CD4-positive, alpha-beta T cell (primary cell): Measurements from ENCODE around the gene SETD1B. TPM values are rescaled to one million over a fixed set of nuclear protein-coding genes. Genes with fewer than 3 reads are reported as not detected.

Experiments used
- ATAC-seq: fragments of 200-7000 bp; cut with Tn5 transposase; one replicate; pipeline ENCODE4 v1.10.0; 2022; ENCODE audit warnings: mild to moderate bottlenecking; ENCODE audit not compliant: poor library complexity
- CTCF ChIA-PET: fragments of 350-600 bp; sonication (Branson Sonifier 250); formaldehyde crosslinking; loops from one replicate; lab custom pipeline; 2021; ENCODE audit warnings: antibody characterized with exemption, inconsistent platforms; lab: Charles Lee
- POLR2A ChIA-PET: fragments of 350-600 bp; sonication (Branson Sonifier 250); formaldehyde crosslinking; loops from one replicate; lab custom pipeline; 2021; ENCODE audit warnings: antibody characterized with exemption, inconsistent platforms; lab: Charles Lee
- DNase-seq, 14 experiments: peaks; one replicate each; pipeline ENCODE4 v3.0.0-alpha.2; 2013 to 2020; ENCODE audit warnings: mixed read lengths in 2 of 14
- H3K27ac ChIP-seq, 2 donors: one replicate each; pipeline versions ENCODE4 v1.5.1 to v1.7.0; 2013; ENCODE audit warnings: low read length in 2 of 2, low read depth in 1 of 2, mild to moderate bottlenecking in 1 of 2
- H3K27me3 ChIP-seq, 2 experiments: 1 replicate in 1 of 2; 2 replicates in 1 of 2; pipeline versions ENCODE4 v1.6.1 to v1.7.0; 2013; ENCODE audit warnings: low read length in 2 of 2, control low read depth in 1 of 2, mild to moderate bottlenecking in 1 of 2, moderate library complexity in 1 of 2; ENCODE audit not compliant: insufficient read depth in 2 of 2, control insufficient read depth in 1 of 2
- H3K36me3 ChIP-seq: one replicate; pipeline ENCODE4 v1.6.1; 2013; ENCODE audit warnings: low read length, control low read depth; ENCODE audit not compliant: insufficient read depth
- H3K4me1 ChIP-seq: one replicate; pipeline ENCODE4 v1.6.1; 2013; ENCODE audit warnings: low read length, control low read depth; ENCODE audit not compliant: insufficient read depth
- H3K4me3 ChIP-seq: one replicate; pipeline ENCODE4 v1.5.1; 2013; ENCODE audit warnings: mild to moderate bottlenecking, low read length, moderate library complexity
- H3K9me3 ChIP-seq, 2 experiments: 1 replicate in 1 of 2; 2 replicates in 1 of 2; pipeline versions ENCODE4 v1.6.1 to v1.7.0; 2013; ENCODE audit warnings: low read length in 2 of 2, mild to moderate bottlenecking in 2 of 2, control low read depth in 1 of 2, moderate library complexity in 1 of 2; ENCODE audit not compliant: control insufficient read depth in 1 of 2, insufficient read depth in 1 of 2
- H3K27ac Mint-ChIP-seq: one replicate; pipeline ENCODE4 v1.8.0; 2020; ENCODE audit warnings: mixed read lengths
- H3K27me3 Mint-ChIP-seq: one replicate; pipeline ENCODE4 v1.8.0; 2021; ENCODE audit warnings: mixed read lengths
- H3K36me3 Mint-ChIP-seq: one replicate; pipeline ENCODE4 v1.8.0; 2021; ENCODE audit warnings: low read depth, mixed read lengths
- H3K4me1 Mint-ChIP-seq: one replicate; pipeline ENCODE4 v1.8.0; 2021; ENCODE audit warnings: low read depth, mixed read lengths
- H3K4me3 Mint-ChIP-seq: one replicate; pipeline ENCODE4 v1.8.0; 2020; ENCODE audit warnings: mild to moderate bottlenecking, mixed read lengths
- H3K9me3 Mint-ChIP-seq: one replicate; pipeline ENCODE4 v1.8.0; 2020; ENCODE audit warnings: mixed read lengths
- intact Hi-C, 2 experiments: fragments of 100-400 bp; cut with DNase I in 1 of 2; cut with micrococcal nuclease in 1 of 2; formaldehyde crosslinking; loops; one replicate each; pipeline versions ENCODE4 v1.15.1 to v1.9.0; 2023 to 2025; cut with DNase I, micrococcal nuclease
- total RNA-seq, 174 experiments: library from RNA in 2 of 174; stranded (reverse) in 2 of 174; gene quantifications; one replicate each; pipeline ENCODE4 v1.2.3 and lab custom pipeline; 2021 to 2026
- TF ChIP-seq, protein P1 (sequence below): fragments of 200-600 bp; IDR thresholded peaks from one replicate; pipeline ENCODE4 v1.8.0; 2022; ENCODE audit warnings: antibody characterized with exemption, mild to moderate bottlenecking

The SETD1B gene
- total RNA-seq, 2 experiments from 2014 or later: 146 to 151 TPM

DNA sequence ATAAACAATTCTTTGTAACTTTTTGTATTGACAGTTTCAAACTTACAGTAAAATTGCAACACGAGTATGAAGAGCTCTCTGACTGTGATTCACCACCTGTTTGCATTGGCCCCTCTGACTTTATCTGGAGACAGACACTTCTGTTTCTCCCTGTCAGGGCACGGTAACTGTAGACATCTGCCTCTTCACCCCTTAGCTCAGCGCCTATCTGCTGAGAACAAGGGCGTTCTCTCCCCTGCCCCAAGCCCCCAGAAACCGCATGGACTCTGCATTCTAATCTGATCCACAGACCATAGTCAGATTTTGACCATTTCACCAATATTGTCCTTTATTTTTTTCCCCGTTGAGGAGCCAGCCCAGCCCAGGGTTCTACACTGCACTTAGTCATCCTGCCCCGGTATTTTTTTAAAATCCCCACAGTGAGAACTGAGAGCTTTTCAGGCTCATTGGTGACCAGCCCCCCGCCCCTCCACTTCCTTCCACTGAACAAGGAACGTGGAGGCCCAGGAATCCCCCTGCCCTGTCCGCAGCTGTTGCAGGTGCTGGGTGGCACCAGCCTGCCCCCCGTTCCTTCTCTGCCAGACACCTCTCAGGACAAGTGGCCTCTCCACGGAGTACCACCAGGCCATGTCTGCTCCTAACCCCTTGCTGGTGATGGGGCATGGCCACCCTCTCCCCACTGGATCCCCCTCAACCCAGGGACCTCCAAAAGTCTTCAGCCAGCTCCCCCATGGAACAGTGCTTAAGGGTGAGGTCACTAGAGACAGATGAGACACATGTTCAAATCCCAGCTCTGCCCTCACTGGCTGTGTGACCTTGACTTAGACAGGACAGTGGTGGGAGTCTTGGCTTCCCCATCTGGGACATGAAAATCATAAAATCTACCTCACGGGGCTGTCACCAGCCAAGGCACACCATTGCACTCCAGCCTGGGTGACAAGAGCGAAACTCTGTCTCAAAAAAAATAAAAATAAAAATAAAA, 21.5 kb upstream of the SETD1B start:
- peak in 5 of 14 experiments; percentile 48 to 82 (median 57) for DNase-seq
- H3K27ac ChIP-seq: peak overlapping the region; percentile 66 to 85
- Mint-ChIP-seq H3K4me3 (peak overlapping the region; percentile 82), H3K4me1 (peaks cover 62% of the 10 kb centered on the region), H3K36me3 (peaks cover 80% of the 10 kb centered on the region), H3K27me3 (no peaks in the 10 kb centered on the region), H3K27ac (peak overlapping the region; percentile 97), H3K9me3 (no peaks in the 10 kb centered on the region)
- peaks cover 73% of the 10 kb centered on the region for H3K4me1 ChIP-seq
- H3K27me3 ChIP-seq: no peaks in the 10 kb centered on the region
- CTCF ChIA-PET: interaction anchor here (0.6 to 6.7 kb wide), 5 partner anchors 9 to 1002 kb away, joined by 3 to 166 read pairs (median 5); partner anchors contain the start of genes PSMD9 and RHOF
- POLR2A ChIA-PET: interaction anchor here (0.6 to 33.0 kb wide), 4 partner anchors 21 to 294 kb away, joined by 3 to 1869 read pairs (median 3); partner anchors contain the start of genes KDM2B, RHOF and SETD1B
- H3K9me3 ChIP-seq: no peaks in the 10 kb centered on the region
- peak overlapping the region; percentile 10 for H3K4me3 ChIP-seq
- intact Hi-C loops: loop anchor here in 1 of 2 experiments (10.0 kb wide), 1 partner anchor 247 kb away; no protein-coding TSS in a partner anchor
- H3K36me3 ChIP-seq: peaks cover 52% of the 10 kb centered on the region
- peak; percentile 37 for ATAC-seq
- TF ChIP-seq, protein P1, sequence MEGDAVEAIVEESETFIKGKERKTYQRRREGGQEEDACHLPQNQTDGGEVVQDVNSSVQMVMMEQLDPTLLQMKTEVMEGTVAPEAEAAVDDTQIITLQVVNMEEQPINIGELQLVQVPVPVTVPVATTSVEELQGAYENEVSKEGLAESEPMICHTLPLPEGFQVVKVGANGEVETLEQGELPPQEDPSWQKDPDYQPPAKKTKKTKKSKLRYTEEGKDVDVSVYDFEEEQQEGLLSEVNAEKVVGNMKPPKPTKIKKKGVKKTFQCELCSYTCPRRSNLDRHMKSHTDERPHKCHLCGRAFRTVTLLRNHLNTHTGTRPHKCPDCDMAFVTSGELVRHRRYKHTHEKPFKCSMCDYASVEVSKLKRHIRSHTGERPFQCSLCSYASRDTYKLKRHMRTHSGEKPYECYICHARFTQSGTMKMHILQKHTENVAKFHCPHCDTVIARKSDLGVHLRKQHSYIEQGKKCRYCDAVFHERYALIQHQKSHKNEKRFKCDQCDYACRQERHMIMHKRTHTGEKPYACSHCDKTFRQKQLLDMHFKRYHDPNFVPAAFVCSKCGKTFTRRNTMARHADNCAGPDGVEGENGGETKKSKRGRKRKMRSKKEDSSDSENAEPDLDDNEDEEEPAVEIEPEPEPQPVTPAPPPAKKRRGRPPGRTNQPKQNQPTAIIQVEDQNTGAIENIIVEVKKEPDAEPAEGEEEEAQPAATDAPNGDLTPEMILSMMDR: no peak

DNA sequence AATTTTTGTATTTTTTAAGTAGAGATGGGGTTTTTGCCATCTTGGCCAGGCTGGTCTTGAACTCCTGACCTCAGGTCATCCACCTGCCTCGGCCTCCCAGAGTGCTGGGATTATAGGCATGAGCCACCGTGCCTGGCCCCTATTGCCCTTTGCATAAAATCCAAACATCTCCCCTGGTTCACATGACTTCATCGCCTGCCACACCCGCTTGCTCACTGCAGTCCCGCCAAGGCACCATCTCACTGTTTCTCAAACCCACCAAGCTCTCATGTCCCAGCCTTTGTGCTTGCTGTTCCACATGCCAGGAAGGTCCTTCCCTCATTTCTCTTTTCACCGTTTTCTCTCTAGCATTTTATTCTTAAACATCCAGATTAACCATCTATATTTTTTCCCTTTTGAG, 20.0 kb upstream of the SETD1B start:
- Mint-ChIP-seq H3K4me1 (peaks cover 72% of the 10 kb centered on the region), H3K27ac (peak overlapping the region; percentile 97), H3K9me3 (no peaks in the 10 kb centered on the region), H3K4me3 (peak overlapping the region; percentile 64), H3K36me3 (peaks cover 85% of the 10 kb centered on the region), H3K27me3 (no peaks in the 10 kb centered on the region)
- Histone ChIP-seq H3K4me1 (peaks cover 88% of the 10 kb centered on the region), H3K9me3 (no peaks in the 10 kb centered on the region), H3K27me3 (no peaks in the 10 kb centered on the region), H3K4me3 (no peak overlapping the region), H3K36me3 (peaks cover 42% of the 10 kb centered on the region), H3K27ac (peak overlapping the region in 1 of 2 donors; percentile 67)
- intact Hi-C loops: loop anchor here in 1 of 2 experiments (10.0 kb wide), 1 partner anchor 249 kb away; no protein-coding TSS in a partner anchor
- CTCF ChIA-PET: interaction anchor here (1.1 to 6.7 kb wide), 2 partner anchors 10 to 28 kb away, joined by 8 to 166 read pairs; partner anchors contain the start of gene RHOF
- DNase-seq (peak in 3 of 14 experiments; percentile 32 to 51 (median 41)), ATAC-seq (no peak)
- POLR2A ChIA-PET: interaction anchor here (1.0 to 33.0 kb wide), 3 partner anchors 7 to 156 kb away, joined by 3 to 1869 read pairs (median 4); partner anchors contain the start of genes RHOF and SETD1B
- TF ChIP-seq, protein P1: no peak

DNA sequence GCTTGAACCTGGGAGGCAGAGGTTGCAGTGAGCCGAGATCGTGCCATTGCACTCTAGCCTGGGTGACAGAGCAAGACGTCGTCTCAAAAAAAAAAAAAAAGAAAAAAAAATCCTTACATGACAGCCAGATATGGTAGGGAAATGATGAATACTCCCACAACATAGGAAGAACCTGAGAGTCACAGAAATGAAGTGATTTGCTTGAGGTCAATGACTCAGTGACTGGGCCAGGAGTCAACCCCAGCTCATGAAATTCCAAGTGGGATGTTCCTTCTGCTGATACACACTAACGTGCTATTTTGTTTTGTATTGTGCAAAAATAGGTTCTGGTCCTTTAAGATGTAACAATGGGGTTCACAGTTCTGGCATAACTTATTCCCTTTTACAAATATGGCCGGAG, 19.3 kb upstream of the SETD1B start:
- H3K4me3 ChIP-seq: no peak overlapping the region
- H3K36me3 ChIP-seq: peaks cover 36% of the 10 kb centered on the region
- no peaks in the 10 kb centered on the region for H3K9me3 Mint-ChIP-seq
- no peaks in the 10 kb centered on the region for H3K27me3 Mint-ChIP-seq
- H3K4me3 Mint-ChIP-seq: peak overlapping the region; percentile 85
- DNase-seq: peak in 3 of 14 experiments; percentile 26 to 73 (median 59)
- intact Hi-C loops: loop anchor here in 1 of 2 experiments (10.0 kb wide), 1 partner anchor 250 kb away; no protein-coding TSS in a partner anchor
- peaks cover 84% of the 10 kb centered on the region for H3K36me3 Mint-ChIP-seq
- ChIA-PET POLR2A (interaction anchor here (0.7 to 33.0 kb wide), 5 partner anchors 8 to 158 kb away, joined by 3 to 1869 read pairs (median 4); partner anchors contain the start of genes ORAI1, RHOF, SETD1B and TMEM120B), CTCF (interaction anchor here (0.6 to 6.7 kb wide), 5 partner anchors 8 to 116 kb away, joined by 3 to 166 read pairs (median 4); partner anchors contain the start of genes RHOF and TMEM120B)
- peak overlapping the region in 1 of 2 donors; percentile 67 for H3K27ac ChIP-seq
- ATAC-seq: peak; percentile 5
- H3K9me3 ChIP-seq: no peaks in the 10 kb centered on the region
- H3K4me1 ChIP-seq: peaks cover 93% of the 10 kb centered on the region
- H3K4me1 Mint-ChIP-seq: peaks cover 74% of the 10 kb centered on the region
- H3K27me3 ChIP-seq: no peaks in the 10 kb centered on the region
- TF ChIP-seq, protein P1: no peak
- peak overlapping the region; percentile 97 for H3K27ac Mint-ChIP-seq
